ENCODE results near the gene GRIFIN.

GRIFIN gene

DNA sequence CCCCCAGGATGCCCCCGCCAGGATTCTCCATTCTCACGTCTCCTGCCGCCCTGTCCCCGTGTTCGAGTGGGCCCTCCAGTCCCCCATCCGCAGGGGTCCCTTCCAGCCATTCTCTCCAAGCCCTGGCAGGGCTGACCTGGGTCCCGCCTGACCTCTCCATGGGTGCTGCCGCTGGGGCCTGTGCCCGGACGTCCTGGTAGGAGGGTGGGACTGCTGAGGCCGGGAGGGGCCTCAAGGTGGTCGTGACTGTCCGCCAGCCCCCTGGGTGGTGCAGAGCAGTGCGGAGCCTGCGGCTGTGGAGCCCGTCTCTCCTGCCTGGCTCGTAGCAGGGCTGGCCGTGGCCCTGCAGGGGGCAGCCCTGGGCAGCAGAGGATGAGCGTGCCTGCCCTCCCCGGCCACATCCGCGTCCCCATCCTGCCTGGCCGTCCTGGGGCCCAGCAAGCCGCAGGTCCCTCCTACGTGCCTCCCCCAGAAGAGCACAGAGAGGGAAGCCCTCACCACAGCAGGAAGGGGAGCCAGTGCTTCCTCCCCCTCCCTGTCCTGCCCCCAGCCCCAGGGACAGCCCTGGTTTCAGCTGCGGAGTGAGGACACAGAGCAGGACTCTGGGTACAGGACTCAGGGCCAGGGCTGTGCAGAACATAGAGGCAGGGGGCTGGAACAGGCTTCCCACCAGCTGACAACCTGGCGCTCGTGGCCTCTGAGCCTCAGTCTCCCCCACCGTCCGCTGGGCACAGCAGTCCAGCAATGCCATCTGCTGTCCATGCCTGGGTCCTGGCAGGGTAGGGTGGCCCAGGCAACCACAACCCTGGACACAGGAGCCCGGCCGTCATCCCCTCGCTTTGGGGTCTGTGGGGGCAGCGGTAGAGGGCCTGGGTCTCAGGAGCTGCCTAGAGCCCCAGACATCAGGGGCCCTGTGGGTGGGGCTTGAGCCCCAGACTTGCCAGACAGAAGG lies 1.5 kb upstream of the GRIFIN start:
- Histone ChIP-seq H3K4me3 (ENCODE audit: low read depth, low read length) (no peak overlapping the region), H3K27ac (ENCODE audit: extremely low read depth, low read depth, low read length) (no peak overlapping the region), H3K4me1 (ENCODE audit: control insufficient read depth, insufficient read depth, low read length) (no peaks in the 10 kb centered on the region), H3K36me3 (ENCODE audit: control insufficient read depth in 2 of 2, insufficient read depth in 1 of 2, low read length in 2 of 2) (no peaks in the 10 kb centered on the region), H3K9me3 (ENCODE audit: control insufficient read depth, insufficient read depth, low read depth, low read length) (no peaks in the 10 kb centered on the region)
- CTCF ChIA-PET: interaction anchor here (0.7 to 1.3 kb wide), 3 partner anchors 8 to 1575 kb away, joined by 3 to 6 read pairs (median 3); no protein-coding TSS in a partner anchor
- POLR2A ChIA-PET: no interaction called here
- no peak for TF ChIP-seq SALL2 (tag by site-specific recombination; IDR thresholded peaks at IDR 0.05; ENCODE audit: borderline replicate concordance)
- TF ChIP-seq ZIC2 (tag by site-specific recombination; IDR thresholded peaks at IDR 0.05): peak; percentile 45
- no peak for TF ChIP-seq YY1 (tag by site-specific recombination; IDR thresholded peaks at IDR 0.05)
- TF ChIP-seq ZBTB48 (tag by site-specific recombination; IDR thresholded peaks at IDR 0.05): no peak
- TF ChIP-seq, protein P1, sequence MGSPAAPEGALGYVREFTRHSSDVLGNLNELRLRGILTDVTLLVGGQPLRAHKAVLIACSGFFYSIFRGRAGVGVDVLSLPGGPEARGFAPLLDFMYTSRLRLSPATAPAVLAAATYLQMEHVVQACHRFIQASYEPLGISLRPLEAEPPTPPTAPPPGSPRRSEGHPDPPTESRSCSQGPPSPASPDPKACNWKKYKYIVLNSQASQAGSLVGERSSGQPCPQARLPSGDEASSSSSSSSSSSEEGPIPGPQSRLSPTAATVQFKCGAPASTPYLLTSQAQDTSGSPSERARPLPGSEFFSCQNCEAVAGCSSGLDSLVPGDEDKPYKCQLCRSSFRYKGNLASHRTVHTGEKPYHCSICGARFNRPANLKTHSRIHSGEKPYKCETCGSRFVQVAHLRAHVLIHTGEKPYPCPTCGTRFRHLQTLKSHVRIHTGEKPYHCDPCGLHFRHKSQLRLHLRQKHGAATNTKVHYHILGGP (tag by site-specific recombination; IDR thresholded peaks at IDR 0.05): no peak
- TF ChIP-seq ZNF830 (tag by site-specific recombination; IDR thresholded peaks at IDR 0.05; ENCODE audit: low read depth): no peak
- 0 out of 2 replicates have a peak, but pooled peaks have one; percentile 33 for TF ChIP-seq ZNF600 (tag by site-specific recombination; IDR thresholded peaks at IDR 0.05)
- TF ChIP-seq ZNF335 (tag by site-specific recombination; conservative IDR thresholded peaks at IDR 0.05): peak; percentile 34; the same call in 1 of the 2 replicates
- TF ChIP-seq EGR2 (tag by site-specific recombination; IDR thresholded peaks at IDR 0.05; ENCODE audit: low read depth): peak; percentile 68
- TF ChIP-seq ZBTB17 (tag by site-specific recombination; IDR thresholded peaks at IDR 0.05): 0 out of 2 replicates have a peak, but pooled peaks have one; percentile 10
- TF ChIP-seq ZNF37A (tag by site-specific recombination; IDR thresholded peaks at IDR 0.05): no peak
- TF ChIP-seq ZFHX2 (tag by site-specific recombination; conservative IDR thresholded peaks at IDR 0.05): peak; percentile 55
- no peak for TF ChIP-seq WT1 (tag by site-specific recombination; IDR thresholded peaks at IDR 0.05)
- TF ChIP-seq, protein P2, sequence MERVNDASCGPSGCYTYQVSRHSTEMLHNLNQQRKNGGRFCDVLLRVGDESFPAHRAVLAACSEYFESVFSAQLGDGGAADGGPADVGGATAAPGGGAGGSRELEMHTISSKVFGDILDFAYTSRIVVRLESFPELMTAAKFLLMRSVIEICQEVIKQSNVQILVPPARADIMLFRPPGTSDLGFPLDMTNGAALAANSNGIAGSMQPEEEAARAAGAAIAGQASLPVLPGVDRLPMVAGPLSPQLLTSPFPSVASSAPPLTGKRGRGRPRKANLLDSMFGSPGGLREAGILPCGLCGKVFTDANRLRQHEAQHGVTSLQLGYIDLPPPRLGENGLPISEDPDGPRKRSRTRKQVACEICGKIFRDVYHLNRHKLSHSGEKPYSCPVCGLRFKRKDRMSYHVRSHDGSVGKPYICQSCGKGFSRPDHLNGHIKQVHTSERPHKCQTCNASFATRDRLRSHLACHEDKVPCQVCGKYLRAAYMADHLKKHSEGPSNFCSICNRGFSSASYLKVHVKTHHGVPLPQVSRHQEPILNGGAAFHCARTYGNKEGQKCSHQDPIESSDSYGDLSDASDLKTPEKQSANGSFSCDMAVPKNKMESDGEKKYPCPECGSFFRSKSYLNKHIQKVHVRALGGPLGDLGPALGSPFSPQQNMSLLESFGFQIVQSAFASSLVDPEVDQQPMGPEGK (tag by site-specific recombination; IDR thresholded peaks at IDR 0.05): peak; percentile 27; the same call in 1 of the 2 replicates
- TF ChIP-seq SP2 (tag by site-specific recombination; IDR thresholded peaks at IDR 0.05): peak; percentile 8; the same call in 1 of the 2 replicates
- TF ChIP-seq GLIS2 (tag by site-specific recombination; IDR thresholded peaks at IDR 0.05): peak; percentile 52
- TF ChIP-seq, protein P3, sequence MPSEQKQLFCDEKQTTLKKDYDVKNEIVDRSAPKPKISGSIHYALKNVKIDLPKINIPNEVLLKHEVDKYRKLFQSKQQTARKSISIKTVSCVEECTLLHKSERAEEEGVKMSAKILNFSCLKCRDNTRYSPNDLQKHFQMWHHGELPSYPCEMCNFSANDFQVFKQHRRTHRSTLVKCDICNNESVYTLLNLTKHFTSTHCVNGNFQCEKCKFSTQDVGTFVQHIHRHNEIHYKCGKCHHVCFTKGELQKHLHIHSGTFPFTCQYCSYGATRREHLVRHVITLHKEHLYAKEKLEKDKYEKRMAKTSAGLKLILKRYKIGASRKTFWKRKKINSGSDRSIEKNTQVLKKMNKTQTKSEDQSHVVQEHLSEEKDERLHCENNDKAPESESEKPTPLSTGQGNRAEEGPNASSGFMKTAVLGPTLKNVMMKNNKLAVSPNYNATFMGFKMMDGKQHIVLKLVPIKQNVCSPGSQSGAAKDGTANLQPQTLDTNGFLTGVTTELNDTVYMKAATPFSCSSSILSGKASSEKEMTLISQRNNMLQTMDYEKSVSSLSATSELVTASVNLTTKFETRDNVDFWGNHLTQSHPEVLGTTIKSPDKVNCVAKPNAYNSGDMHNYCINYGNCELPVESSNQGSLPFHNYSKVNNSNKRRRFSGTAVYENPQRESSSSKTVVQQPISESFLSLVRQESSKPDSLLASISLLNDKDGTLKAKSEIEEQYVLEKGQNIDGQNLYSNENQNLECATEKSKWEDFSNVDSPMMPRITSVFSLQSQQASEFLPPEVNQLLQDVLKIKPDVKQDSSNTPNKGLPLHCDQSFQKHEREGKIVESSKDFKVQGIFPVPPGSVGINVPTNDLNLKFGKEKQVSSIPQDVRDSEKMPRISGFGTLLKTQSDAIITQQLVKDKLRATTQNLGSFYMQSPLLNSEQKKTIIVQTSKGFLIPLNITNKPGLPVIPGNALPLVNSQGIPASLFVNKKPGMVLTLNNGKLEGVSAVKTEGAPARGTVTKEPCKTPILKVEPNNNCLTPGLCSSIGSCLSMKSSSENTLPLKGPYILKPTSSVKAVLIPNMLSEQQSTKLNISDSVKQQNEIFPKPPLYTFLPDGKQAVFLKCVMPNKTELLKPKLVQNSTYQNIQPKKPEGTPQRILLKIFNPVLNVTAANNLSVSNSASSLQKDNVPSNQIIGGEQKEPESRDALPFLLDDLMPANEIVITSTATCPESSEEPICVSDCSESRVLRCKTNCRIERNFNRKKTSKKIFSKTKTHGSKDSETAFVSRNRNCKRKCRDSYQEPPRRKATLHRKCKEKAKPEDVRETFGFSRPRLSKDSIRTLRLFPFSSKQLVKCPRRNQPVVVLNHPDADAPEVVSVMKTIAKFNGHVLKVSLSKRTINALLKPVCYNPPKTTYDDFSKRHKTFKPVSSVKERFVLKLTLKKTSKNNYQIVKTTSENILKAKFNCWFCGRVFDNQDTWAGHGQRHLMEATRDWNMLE (tag by site-specific recombination; conservative IDR thresholded peaks at IDR 0.05; ENCODE audit: low read depth): no peak
- no peak for TF ChIP-seq ZNF707 (tag by site-specific recombination; IDR thresholded peaks at IDR 0.05)
- TF ChIP-seq ZNF48 (tag by site-specific recombination; IDR thresholded peaks at IDR 0.05): no peak
- TF ChIP-seq, protein P4, sequence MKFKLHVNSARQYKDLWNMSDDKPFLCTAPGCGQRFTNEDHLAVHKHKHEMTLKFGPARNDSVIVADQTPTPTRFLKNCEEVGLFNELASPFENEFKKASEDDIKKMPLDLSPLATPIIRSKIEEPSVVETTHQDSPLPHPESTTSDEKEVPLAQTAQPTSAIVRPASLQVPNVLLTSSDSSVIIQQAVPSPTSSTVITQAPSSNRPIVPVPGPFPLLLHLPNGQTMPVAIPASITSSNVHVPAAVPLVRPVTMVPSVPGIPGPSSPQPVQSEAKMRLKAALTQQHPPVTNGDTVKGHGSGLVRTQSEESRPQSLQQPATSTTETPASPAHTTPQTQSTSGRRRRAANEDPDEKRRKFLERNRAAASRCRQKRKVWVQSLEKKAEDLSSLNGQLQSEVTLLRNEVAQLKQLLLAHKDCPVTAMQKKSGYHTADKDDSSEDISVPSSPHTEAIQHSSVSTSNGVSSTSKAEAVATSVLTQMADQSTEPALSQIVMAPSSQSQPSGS (tag by site-specific recombination; IDR thresholded peaks at IDR 0.05; ENCODE audit: low read depth): no peak
- peak; percentile 33; the same call in 1 of the 2 replicates for TF ChIP-seq GLIS1 (tag by site-specific recombination; IDR thresholded peaks at IDR 0.05)
- TF ChIP-seq, protein P5, sequence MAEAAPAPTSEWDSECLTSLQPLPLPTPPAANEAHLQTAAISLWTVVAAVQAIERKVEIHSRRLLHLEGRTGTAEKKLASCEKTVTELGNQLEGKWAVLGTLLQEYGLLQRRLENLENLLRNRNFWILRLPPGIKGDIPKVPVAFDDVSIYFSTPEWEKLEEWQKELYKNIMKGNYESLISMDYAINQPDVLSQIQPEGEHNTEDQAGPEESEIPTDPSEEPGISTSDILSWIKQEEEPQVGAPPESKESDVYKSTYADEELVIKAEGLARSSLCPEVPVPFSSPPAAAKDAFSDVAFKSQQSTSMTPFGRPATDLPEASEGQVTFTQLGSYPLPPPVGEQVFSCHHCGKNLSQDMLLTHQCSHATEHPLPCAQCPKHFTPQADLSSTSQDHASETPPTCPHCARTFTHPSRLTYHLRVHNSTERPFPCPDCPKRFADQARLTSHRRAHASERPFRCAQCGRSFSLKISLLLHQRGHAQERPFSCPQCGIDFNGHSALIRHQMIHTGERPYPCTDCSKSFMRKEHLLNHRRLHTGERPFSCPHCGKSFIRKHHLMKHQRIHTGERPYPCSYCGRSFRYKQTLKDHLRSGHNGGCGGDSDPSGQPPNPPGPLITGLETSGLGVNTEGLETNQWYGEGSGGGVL (tag by site-specific recombination; IDR thresholded peaks at IDR 0.05): peak; percentile 55; the same call in 1 of the 2 replicates
- TF ChIP-seq, protein P6, sequence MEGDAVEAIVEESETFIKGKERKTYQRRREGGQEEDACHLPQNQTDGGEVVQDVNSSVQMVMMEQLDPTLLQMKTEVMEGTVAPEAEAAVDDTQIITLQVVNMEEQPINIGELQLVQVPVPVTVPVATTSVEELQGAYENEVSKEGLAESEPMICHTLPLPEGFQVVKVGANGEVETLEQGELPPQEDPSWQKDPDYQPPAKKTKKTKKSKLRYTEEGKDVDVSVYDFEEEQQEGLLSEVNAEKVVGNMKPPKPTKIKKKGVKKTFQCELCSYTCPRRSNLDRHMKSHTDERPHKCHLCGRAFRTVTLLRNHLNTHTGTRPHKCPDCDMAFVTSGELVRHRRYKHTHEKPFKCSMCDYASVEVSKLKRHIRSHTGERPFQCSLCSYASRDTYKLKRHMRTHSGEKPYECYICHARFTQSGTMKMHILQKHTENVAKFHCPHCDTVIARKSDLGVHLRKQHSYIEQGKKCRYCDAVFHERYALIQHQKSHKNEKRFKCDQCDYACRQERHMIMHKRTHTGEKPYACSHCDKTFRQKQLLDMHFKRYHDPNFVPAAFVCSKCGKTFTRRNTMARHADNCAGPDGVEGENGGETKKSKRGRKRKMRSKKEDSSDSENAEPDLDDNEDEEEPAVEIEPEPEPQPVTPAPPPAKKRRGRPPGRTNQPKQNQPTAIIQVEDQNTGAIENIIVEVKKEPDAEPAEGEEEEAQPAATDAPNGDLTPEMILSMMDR (tag by site-specific recombination; IDR thresholded peaks at IDR 0.05): peak; percentile 52; the same call in 1 of the 2 replicates

All from HEK293 (cell line).